GM21737 (cell line): ENCODE measurements around the gene BDKRB2.

ENCODE experiments used
- ATAC-seq: cut with Tn5 transposase; IDR thresholded peaks from one replicate; pipeline ENCODE4 v1.9.1; 2021; ENCODE audit warnings: mild to moderate bottlenecking, moderate library complexity; ENCODE audit not compliant: unreplicated experiment

BDKRB2 gene

GRCh38 chr14:96204151-96205058 is at the start of gene BDKRB2:
BDKRB2 (plus strand) TSS chr14:96204839; CDS start chr14:96237108, 32,269 bp downstream.
- no peak for ATAC-seq

DNA sequence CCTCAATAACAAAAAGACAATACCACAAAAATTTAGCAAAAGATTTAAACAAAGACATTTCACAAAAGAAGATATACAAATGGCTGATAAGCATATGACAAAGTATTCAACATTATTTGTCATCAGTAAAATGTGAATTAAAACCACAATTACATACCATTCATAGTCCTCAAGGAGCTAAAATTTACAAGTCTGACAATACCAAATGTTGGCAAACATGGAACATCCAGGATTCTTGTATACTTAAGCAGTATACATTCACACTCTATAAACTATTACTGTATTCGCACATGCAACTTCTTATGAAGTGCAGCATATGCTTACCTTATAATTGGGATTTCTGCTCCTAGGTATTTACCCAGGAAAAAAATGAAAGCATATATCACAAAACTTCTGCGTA is 49.7 kb upstream of the BDKRB2 start:
- ATAC-seq, result no peak

DNA sequence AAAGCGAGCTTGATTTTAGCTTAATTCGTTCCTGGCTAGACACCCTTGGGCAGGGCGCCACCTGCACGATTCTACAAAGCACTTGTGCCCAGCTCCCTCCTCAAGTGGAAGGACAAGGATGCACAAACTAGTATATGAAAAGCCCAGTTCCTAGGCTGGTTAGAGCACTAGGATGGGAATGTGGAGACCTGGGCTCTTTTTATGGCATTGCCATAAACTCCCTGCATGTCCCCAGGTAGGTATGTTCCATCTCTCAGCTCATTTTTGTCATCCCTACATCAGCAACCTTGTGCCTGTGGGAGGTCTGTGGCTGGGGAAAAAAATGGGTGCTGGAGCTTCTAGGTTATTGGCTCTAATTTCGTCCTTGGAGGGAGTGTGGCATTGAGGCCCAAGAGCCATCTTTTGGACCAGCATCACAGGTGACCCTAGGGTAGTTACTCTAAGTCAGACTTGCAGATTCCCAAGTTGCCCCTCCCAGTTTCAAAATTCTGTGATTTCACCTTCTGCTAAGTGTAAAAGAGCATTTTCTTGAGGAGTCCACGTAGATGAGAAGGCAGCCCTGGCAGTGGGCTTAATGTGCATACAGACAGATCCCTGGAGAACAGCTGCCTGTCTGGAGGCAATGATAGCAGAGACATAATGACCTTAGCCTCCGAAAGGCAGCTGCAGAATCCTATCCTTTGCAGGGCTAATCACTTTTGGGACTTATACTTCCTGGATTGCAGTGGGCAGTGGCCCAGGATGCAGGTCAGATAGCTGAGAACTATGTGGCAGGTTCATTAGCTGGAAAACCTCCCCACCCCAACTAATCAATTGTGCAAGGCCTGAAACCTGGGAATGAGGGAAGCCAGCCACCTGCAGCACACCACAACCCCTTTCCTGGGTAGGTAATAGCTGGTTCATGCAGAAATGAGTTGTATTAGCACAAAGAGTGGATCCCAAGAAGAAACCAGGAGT is 47.6 kb upstream of the BDKRB2 start:
- no peak for ATAC-seq

DNA sequence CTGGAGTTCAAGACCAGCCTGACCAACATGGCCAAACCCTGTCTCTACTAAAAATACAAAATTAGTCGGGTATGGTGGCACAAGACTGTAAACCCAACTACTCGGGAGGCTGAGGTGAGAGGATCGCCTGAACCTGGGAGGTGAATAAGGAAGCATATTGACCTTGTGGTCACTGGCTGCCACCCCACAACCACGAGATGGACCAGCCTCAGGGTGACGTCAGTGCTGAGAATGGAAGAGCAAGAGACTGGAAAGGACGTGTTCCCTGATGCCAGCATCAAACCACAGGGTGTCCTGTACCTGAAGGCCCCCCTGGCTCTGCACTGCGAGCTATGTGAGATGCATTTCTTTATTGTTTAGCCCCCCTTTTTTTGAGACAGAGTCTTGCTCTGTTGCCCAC is 45.9 kb upstream of the BDKRB2 start:
- no peak for ATAC-seq

- ATAC-seq, result no peak
Measured at GRCh38 chr14:96160076-96160912, 44.3 kb upstream of the BDKRB2 start.

GRCh38 chr14:96160913-96161310 is 43.7 kb upstream of the BDKRB2 start:
- no peak for ATAC-seq

DNA sequence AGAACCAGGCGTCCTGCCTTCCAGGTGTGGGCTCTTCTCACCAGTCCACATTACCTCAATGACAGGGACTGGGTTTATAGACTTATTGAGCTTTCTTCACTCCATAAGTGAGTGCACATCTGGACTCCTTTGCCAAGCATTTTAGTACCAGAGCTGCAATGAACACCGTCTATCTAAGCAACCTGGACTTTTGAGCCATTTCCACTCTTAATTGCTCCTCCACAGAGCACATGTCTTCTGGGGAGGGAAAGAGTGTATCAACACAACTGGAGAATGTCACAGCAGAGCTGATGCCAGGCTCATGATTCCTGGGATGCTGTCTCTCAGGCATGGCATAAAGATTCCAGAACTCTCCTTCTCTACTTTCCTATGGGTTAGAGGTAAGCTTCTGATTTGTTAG is 43.0 kb upstream of the BDKRB2 start:
- no peak for ATAC-seq

DNA sequence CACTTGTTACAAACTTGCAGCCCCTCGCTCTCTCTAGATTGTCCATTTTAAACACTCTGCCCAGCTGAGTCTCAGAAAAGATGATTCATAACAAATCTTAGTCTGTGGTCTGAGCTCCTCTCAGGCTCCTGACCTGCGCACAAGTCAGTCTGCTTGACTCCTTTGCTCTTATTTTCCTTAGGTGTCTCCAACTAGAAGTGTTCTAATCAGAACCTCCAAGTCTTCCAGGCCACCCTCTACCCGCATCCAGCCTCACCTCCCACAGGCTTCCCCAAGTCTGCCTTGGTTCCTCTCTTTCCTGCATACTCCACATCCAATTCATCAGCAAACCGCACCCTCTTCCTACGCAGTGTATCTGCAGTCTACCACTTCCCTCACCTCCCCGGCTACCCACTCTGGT is 42.4 kb upstream of the BDKRB2 start:
- ATAC-seq, result no peak

GRCh38 chr14:96162741-96163140 is 41.9 kb upstream of the BDKRB2 start:
- no peak for ATAC-seq

DNA sequence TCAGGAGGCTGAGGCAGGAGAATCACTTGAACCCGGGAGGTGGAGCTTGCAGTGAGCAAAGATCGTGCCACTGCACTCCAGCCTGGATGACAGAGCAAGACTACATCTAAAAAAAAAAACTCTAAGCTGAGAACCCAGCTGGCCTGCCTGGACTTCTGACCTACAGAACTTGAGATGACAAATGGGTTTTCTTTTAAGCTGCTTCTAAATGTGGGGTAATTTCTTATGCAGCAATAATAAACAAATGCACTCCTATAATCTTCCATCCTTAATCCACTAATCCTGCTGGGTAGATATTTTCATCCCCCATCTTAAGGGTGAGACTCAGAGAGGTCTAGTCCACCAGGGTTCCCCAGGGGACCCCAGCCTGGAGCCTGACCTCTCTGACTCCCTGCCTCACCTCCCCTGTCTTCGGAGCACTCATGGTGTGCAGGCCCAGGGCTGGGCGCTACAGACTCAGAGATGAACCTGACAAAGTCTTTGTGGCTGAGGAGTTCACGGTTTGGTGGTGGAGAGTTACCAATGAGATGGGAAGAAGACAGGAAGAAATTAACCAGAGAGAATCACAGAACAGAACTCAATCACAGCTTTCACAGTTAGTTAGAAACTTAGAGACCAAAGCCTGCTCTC is 39.7 kb upstream of the BDKRB2 start:
- no peak for ATAC-seq

DNA sequence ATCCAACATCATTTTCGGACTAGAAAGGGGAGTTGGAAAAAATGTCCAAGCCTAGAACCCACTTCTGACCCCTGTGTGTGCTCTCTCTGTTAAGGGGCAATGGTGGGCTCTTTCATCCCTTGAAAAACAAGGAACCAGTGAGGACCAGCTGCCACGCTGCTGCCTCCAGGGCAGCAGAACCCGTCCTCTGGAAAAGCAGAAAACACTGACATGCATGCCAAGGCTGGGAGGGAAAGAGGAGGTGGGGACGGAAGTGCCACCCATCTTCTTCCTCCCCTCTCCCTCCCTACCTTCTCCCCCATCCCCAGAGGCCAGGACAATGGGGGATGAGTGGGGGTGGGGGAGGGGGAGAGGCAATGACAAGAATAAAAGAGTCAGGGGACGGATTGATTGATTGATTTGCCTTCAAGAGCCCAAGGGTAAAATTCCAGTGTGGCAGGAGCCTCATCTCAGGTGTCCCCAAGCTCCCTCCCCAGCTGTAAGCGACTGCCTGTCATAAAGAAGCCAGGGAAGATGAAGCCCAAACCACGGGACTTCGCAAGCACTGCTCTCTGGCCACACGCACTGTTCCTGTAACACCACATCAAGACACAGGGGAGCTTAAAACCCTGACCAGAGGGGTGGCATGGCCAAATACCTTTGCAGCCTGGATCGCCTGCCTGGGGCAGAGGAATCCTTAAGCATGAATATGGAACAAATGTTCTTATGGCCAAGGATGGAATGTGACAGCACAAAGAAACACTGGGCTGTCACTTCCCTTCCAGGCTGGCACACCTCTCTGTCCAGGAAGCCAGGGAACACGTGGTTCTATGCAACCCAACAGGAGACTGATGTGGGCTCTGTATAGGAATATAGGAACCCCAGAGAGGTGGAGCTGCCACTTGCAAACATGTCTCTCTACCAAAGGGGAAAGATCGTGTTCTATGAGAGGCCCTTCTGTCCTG is 38.9 kb upstream of the BDKRB2 start:
- ATAC-seq, result no peak

- no peak for ATAC-seq
Measured at GRCh38 chr14:96166461-96167223, 38.0 kb upstream of the BDKRB2 start.

DNA sequence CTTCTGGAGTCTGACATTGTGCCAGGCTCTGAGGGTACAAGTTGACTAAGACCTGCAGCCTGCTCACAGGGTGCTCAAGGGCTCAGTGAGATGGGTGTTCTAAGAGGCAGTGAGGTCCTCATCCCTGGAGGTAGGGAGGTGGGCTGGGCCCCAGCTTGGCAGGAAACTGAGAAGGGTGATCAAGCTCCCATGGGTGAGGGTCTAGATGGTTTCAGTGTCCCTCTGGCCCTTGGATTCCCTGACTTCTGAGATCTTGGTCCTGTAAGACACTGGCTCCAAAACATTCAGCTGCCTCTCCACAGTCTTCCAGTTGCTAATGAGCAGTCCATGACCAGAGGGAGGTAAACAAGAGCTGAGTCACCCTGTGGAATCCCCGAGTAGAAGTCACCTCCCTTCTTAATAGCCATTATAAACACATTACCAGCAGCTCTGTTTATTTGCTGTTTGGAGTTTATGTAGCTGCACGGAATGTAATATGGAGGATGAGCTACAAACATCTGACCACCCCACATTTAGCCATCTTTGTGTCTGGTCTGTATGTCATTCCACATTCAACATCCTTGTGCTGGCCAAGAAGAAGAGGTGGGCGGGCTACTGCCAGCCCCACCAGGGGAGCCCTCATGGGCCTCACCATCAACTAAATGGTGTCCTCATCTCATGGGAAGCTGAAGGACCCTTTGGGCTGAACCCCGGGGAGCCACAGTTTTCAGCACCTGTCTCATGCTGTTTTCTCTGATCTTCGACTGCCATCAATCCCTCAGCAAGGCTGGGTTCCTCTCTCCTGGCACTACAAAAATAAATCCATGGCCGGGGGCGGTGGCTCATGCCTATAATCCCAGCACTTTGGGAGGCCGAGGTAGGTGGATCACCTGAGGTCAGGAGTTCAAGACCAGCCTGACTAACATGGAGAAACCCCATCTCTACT is 37.2 kb upstream of the BDKRB2 start:
- no peak for ATAC-seq

- ATAC-seq, result no peak
Measured at GRCh38 chr14:96168581-96168980, 36.1 kb upstream of the BDKRB2 start.

DNA sequence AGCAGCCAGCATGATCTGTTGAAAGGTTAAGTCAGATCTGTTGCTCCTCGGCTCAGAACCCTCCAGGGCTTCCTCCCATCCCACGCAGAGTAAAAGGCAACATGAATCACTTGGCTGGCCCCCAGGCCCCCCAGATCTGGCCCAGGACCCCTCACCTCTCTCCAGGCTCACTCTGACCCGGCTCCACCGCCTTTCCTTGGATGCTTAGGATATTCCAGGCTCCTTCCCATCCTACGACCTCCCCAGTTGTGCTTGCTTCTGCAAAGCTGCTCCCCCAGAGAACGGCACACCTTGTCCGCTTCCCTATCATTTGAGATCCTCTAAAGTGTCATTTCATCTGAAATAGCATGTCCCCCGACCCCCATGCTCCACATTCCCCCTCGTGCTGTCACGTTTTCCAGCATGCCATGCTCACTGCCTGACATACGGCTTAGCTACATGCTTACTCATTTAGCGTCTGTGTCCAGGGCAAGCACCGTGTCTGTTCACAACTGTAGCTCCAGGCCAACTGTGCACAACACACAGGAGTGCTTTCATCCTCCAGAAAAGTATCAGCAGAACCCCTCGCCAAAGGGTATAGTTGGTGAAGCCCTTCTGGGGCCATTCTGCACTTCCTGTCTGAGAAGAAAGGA is 33.6 kb upstream of the BDKRB2 start:
- ATAC-seq, result no peak

GRCh38 chr14:96173636-96174475 is 30.8 kb upstream of the BDKRB2 start:
- no peak for ATAC-seq
